NCI-H1105 (cell line): ENCODE measurements around the gene ERP44.
"Not testable (repeated sequence)": the region's sequence is repeated elsewhere in the genome, so short reads cannot be mapped to it uniquely, and the experiment has no call there.

Source experiments
- DNase-seq: peaks from one replicate; lab custom pipeline; 2025; lab: John Stamatoyannopoulos, UW

ERP44 gene

DNA sequence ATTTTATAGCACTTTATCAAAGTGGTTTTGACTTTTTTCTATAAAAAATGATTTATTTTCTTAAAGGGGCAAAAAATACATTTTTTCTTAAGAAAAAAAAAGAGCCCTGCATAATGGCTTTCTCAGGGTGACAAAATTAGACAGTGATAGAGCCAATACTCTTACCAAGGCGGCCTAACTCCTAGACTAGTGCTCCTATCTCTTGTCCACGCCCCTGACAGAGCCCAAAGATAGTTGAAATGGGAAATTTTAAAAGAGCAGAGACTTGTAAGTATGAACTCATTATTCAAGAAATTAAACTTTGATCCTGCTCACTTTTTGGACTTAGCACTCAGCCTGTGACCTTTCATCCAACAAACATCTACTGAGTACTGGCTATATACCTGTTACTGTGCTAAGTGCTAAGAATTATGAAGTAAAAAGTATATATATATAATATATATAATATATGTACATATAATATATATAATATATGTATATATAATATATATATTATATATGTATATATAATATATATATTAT is 1.4 kb upstream of the ERP44 start:
- no peak for DNase-seq

DNA sequence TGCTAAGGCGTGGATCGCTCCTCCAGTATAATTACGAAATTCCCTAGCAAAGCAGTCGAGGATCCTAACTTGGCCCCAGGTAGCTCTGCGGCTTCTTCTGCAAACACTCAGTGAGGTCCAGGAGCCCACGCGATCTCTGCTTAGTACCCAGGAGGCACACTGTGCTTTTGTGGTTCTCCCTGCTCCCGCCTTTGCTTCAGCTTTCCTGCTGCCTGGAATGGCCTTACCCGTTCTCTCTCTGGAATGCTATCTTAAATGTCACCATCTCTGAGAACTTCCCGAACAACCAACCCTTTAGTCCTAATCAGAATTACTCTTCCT is 882 bp upstream of the ERP44 start:
- DNase-seq, result no peak

DNA sequence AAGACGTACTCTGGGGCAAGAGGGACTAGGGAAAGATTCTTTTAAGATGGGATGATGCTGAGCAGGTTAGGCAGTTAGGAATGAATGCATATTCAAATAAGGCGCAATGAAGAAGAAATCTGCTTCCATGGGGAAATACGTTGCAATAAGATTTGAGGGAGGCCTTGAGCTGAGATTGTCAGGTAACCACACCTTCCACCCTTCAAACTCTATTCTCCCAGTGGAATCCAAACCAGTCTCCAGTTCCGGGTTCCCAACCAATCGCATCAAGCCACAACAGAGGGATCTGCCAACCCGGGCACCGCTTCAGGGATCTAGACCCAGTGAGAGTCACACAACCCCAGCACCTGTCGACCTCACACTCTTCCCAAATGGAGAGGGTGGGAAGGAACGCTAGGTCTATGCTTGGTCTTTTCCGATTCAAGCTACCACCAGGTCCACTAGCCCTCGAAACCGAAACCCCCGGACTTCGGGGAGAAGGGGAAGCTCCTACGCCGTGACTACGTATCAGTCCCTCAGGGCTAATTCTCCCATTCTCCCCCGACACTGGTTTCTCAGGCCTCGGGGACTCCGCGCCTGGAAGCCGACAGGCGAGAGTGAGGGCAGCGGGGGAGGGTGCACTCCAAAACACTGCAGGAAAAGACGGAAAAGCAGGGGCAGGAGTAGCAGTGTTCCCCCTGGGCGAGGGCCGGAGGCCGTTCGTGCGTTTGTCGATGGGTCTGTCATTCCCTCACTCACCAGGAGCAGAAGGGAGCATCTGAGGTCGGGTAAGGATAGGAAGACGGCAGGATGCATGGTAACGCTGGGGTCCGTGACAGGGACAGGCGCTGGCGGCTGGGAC is 534 bp downstream of the ERP44 start:
- DNase-seq, result peak; percentile 46

DNA sequence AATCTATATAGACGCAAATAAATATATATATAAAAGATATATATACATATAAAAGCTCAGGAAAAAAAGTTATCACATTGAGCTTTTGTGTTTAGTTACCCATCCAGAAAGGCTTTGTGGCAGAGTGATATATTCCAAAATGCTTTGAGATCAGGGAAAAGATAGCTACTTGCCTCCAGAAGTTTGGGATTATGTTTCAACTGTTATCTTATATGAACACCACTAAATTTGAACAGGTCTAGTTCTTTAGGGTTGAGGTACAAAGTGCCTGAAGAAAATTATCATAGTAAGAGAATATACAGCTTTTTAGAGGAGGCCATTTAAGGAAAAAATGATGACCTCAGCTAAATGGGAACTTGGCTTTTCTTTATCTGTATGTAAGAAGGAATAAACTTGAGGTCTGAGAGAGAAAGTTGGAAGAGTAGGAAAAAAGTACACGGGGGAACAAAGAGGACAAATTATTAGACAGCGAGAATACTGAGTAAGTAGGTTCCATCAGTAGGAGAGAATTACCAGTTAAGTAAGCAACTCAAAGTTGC is 2.4 kb downstream of the ERP44 start:
- DNase-seq, result no peak

DNA sequence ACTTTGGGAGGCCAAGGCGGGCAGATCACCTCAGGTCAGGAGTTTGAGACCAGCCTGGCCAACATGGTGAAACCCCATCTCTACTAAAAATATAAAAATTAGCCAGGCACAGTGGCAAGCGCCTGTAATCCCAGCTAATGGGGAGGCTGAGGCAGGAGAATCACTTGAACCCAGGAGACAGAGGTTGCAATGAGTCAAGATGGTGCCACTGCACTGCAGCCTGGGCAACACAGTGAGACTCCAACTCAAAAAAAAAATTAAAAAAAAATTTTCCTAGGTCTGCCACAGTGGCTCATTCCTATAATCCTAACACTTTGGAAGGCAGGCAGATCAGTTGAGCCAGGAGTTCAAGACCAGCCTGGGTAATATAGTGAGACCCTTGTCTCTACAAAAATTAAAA is 4.4 kb downstream of the ERP44 start:
- DNase-seq, result not testable (repeated sequence)

DNA sequence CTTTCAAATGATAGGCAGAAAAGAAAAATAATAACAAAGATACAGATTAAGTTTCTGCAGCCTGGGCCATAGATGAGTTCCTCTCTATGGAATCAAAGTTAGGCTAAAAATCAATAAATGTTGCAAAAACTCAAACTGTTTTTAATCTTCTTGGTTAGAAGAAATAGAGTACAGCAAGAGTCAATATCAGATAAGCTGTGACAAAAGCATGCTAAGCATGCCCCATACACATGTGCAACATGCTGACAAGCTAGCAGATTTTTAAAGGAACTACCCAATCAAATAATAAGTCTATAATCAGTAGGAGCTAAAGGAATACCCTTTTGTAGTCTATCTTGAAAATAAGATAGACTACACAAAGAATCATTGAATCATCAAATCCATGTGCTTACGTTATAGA is 6.7 kb downstream of the ERP44 start:
- DNase-seq, result no peak

DNA sequence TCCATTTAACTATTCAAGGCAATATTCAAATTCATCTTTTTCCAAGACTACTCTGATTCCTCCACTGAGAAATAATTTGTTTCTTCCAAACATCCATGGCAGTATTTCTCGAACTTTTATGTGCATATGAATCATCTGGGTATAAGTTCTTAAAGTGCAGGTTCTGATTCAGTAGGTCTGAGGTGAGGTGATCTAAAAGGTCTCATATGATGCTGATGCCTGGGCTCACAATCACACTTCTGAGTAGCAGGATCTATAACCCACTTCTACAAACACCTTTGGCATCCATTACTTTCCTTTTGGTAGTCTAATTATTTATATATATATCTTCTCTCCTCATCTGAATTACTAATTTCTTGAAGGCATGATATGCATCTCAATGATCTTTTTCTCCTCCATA is 7.2 kb downstream of the ERP44 start:
- no peak for DNase-seq

DNA sequence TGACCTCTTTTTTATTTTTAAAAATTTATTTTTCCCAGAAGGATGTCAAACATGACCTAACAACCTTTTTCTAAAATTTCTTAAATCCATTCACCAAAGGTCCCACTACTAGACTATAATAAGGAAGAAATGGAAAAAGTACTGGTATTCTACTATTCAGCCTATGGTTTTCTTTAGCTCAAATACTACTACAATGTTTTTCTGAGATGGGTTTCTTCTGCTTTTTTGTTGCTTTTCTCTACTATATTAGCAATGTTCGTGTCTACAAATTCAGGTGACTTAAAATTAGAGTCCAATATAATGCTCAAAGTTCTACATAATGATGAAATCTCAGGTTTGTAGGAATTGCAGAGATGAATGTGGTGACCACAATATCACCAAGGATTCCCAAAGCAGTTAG is 7.9 kb downstream of the ERP44 start:
- no peak for DNase-seq

DNA sequence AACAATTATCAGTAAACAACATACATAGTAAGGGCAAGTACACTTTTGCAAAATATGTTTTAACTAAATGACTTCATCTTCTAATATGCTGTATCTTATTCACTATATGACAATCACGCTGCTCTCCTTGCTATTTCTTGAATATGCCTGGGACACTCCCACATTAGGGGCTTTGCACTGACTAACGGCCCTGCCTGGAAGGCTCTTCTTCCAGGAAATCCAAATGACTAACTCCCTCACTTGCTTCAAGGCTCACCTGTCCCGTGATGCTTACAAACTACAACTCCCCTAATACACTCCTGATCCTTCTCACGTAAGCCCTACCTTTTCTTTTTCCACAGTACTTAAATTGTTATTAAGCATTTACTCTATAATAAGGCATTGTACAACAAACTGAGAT is 10.6 kb downstream of the ERP44 start:
- no peak for DNase-seq

DNA sequence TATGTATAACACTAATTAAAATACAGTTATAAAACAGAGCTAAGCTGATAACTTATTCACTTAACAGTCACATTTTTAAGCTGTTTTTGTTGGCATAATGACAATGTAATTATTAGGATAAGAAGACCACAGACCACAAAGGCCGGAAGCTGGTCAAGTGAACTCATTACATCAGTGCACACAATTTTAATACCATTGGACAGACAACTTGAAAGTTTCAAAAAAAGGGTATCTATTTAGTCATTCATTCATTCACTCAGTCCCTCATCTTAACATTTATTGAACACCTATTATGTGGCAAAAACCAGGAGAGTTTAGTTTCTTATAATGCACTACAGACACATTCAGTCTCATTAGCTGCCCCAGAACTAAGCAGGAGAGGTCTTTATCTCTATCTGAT is 11.6 kb downstream of the ERP44 start:
- no peak for DNase-seq

DNA sequence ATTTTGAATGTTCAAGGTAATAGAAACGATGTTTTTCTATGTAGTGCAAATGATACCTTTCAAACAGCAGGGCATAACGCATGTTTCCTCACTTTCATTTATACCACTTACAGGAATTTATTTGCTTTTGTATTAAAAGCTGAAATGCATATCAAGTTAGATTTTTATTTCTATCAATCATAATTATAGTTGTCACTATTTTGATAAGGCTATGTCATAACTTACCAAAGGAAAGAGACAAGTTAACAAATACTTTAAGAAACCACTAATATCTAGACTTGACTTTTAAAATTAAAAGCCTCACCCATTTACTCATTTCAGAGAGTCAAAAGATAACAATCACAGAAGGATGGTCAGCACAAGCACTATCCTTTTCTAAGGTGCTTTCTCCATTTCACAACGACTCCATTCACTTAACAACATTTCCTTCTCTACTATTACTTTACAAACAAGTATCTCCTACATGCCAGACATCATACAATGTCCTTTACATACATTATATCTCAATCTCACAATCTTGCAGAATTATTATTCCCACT is 12.6 kb downstream of the ERP44 start:
- no peak for DNase-seq

DNA sequence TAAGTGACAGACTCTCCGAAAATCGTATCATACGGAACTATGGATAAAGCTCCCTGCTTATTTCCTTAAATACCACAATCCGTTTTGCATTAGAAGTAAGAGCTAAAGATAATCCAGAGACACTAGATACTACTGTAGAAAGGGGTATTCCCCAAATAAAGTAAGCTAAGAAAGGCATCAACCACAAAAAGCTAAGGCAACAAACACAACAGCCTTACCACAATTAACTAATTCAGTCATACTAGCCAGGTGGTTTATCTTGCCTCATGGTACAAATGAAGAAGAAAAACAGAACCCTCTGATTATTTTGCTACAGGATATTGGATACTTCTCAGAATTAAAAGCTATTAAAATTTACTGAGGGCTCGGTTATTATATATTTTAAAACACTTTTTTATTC is 14.1 kb downstream of the ERP44 start:
- DNase-seq, result no peak

DNA sequence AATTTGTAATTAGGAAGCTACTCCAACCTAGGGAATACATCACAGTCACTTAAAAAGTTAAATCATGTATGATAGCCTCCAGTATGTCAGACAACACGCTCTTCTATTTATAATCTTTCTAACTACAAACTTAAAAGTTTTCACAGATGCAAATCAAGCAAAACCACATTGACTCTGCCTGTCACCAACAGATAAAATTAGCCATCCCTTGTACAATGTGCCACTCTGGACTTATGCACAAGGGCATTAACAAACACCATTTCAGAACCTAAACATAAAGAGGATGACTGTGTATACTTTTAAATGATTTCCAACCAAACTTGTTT is 14.7 kb downstream of the ERP44 start:
- DNase-seq, result no peak

DNA sequence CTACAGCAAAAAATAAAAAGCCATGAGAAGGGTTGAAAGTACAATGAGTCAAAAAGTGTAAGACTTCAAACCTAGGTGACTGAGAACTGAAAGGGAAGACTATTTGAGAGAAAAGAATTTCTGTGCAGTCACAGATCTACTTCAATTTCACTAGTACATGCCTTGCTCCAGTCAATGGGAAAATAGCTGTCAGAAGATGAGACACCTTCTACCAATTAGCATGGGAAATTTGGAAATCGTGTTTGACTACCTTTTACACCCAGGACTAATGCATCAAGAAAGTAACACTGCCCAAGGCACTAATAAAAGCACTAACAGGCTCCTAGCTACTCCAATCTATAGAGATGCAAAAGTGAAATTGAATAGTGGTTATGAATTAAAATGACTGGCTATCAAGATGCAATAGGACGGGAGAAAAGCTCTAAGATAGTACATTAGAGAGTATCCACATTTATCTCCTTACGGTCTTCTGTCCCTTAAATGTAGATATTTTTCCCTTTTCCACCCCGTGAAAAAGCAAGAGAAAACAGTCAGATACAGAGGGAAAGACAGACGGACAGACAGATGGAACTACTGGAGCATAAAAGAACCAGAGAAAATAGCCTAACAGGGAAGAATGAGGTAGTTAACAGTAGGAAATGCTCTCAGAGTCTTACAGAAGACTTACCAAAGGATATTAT is 15.2 kb downstream of the ERP44 start:
- no peak for DNase-seq

DNA sequence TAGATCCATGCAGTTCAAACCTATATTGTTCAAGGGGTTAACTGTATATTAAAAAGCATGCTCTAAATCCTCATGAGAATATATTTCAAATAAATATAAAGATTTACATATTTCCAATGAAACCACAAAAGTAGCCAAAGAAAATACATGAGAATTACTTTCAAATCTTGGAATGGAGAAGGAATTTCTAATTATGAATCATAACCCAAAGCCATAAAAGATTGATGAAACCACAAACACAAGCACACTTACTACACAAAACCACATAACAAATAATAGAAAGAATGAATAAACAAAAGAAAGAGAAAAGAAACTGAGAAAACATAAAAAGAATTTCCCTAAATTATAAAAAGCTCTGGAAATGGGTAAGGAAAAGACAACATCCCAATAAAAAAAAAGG is 16.0 kb downstream of the ERP44 start:
- no peak for DNase-seq

DNA sequence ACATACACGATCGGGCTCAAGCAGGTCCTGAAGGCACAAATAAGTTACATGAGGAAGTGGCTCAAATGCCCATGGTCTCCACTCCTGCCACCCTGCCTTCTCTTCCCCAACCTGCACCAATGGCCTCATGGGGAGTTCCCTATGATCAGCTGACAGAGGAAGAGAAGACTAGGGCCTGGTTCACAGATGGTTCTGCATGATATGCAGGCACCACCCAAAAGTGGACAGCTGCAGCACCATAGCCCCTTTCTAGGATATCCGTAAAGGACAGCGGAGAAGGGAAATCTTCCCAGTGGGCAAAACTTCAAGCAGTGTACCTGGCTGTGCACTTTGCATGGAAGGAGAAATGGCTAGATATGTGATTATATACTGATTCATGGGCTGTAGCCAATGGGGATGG is 22.5 kb downstream of the ERP44 start:
- not testable (repeated sequence) for DNase-seq

DNA sequence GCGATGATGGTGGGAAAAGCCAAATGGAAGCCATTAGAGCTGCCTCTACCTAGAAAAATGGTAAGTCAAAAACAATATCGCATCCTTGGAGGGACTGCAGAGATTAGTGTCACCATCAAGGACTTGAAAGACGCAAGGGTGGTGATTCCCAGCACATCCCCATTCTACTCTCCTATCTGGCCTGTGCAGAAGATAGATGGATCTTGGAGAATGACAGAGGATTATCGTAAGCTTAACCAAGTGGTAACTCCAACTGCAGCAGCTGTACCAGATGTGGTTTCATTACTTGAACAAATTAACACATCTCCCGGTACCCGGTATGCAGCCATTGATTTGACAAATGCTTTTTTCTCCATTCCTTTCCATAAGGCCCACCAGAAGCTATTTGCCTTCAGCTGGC is 23.8 kb downstream of the ERP44 start:
- no peak for DNase-seq

DNA sequence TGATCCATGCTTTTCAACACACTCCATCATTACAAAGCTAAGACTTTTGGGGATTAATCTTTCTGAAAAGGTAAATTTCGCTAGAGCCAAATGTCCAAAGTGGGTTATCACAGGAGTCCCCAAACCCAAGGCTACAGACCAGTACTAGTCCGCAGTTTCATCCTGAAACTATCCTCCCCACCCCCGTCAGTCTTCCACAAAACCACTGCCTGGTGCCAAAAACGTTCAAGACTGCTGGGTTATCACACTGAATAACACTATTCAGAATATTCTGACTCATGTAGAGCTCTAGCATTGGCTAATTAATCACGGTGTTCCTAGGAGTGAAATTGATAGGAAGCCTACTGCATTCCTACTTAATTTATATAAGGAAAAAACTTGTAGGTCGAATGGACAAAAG is 24.7 kb downstream of the ERP44 start:
- DNase-seq, result no peak

DNA sequence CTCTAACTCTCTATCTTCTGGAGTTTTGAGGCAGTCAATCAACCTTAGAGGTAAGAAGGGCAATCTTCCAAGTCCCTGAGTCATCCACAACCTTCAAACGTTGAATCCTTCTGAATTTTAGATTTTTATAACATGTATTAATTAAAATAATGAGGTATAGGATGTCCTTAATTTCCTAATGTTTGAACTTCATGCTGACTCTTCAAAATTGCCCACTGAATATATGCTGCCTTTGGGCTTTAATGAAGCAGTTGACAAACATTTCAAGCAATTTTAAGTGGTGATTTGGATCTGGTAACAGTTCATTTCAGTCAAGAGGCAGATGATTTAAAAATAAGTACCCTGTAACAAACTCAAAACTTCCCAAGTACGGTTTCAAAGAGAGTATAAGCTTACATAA is 26.0 kb downstream of the ERP44 start:
- no peak for DNase-seq

DNA sequence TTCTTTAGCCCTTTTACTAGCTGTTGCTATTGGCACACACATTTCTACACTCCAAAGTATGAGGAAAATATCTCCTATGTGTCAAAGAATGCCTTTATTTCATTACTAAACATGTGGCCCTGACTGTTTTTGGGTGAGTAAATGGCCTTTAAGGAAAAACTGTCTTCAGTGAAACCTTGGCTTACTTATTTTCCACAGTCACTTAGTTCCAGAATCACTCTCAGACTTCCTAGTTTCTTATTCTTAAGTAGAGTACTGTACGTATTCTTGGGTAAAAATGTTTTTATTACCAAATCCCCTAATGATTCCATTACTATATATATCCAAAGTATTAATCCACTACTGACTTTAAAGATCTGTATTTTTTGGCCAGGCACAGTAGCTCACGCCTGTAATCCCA is 27.5 kb downstream of the ERP44 start:
- no peak for DNase-seq

DNA sequence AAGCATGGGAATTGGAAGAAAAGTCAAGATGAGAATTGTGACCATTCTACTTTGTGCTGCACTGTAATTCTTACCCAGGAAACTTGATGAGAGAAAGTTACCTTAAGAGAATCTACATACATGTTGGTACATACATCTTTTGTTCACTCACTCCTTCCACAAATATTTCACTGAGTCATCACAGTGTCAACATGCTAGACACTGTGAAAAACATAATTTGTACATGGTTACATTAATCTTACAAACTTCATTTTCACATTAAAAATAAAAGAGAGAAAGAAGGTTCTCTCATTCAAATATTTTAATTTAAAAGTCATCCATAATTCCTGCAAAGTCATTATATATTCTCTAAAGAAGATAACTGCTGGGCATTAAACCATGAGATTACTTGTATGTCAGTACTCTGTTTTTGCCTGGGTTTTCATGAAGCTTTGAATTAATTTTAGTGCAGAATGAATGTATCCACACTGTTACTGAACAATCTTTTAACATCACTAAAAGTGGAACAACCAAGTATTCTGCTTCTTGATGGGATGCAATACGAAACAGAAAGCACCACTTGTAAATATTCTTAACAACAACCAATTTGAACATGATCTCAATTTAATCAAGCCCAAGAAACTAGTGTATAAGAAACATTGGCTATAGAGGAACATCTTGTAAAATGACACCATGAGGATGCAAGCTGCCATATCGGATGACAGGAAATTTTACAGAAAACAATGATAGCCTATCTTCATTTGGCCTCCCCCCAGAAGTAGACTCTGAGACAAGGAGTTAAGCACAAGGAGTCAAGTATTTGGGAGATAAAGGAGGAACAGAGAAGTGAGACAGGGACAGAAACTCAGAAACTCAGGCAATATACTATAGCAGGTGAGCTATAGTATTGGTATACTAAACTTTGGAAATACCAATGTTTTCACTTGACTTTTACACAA is 28.4 kb downstream of the ERP44 start:
- no peak for DNase-seq

DNA sequence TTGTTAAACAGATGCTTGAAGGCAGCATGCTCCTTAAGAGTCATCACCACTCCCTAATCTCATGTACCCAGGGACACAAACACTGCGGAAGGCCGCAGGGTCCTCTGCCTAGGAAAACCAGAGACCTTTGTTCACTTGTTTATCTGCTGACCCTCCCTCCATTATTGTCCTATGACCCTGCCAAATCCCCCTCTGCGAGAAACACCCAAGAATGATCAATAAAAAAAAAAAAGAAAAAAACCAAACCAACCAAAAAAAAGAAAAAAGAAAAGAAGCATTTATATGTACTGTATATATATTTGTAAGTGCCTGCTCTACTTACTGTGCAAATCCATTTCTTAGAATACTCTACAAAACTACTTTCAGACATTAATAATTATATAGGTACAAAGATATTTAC is 29.7 kb downstream of the ERP44 start:
- DNase-seq, result not testable (repeated sequence)
